Measurements from ENCODE around the gene GRIN3A. TPM values are rescaled to one million over a fixed set of nuclear protein-coding genes. Genes with fewer than 3 reads are reported as not detected.

Gene GRIN3A
- not detected in 2 replicates for total RNA-seq (2014; rRNA removed; shearing (Covaris generic))

GRCh38 chr9:101738566-101739183 is at the start of gene GRIN3A:
Gene GRIN3A, minus strand, starts transcription at chr9:101738647. Its CDS starts 668 bp downstream, at chr9:101737979.
- no peaks in the 10 kb centered on the region for H3K36me3 ChIP-seq
- no peak within 1 kb of the TSS for H3K4me3 ChIP-seq
- no peak within 1 kb of the TSS for H3K27ac ChIP-seq
- no peaks in the 10 kb centered on the region for H3K9me3 ChIP-seq (replicated peaks)
- H3K4me1 ChIP-seq (replicated peaks), result no peaks in the 10 kb centered on the region
- no peak for DNase-seq (ENCODE audit: low read depth in 1 of 2, low spot score in 2 of 2)
- H3K27me3 ChIP-seq (replicated peaks), result peaks cover 54% of the 10 kb centered on the region

DNA sequence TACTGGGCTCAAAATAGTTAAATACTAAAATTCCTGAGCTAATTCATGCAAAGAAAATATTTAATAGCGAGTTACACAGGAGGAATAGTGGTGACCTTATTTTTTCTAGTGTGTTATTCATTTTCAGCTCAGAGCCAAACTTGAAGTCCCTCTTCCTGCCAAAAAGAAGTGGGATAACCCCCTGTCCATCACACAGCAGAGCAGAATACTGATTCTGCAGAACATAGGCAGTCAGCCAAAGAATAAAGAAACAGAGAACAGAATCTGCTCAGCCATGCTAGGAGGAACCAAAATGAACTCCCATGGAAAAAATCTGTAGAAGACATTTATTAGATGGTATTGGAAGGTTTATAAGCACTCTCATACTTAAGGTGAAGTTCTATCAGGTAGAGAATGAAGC is 49.4 kb upstream of the GRIN3A start:
- DNase-seq (ENCODE audit: low read depth in 1 of 2, low spot score in 2 of 2), result no peak
- H3K4me1 ChIP-seq (replicated peaks), result no peaks in the 10 kb centered on the region
- no peaks in the 10 kb centered on the region for H3K27me3 ChIP-seq (replicated peaks)
- no peaks in the 10 kb centered on the region for H3K36me3 ChIP-seq
- no peak overlapping the region for H3K4me3 ChIP-seq
- no peaks in the 10 kb centered on the region for H3K9me3 ChIP-seq (replicated peaks)
- no peak overlapping the region for H3K27ac ChIP-seq

DNA sequence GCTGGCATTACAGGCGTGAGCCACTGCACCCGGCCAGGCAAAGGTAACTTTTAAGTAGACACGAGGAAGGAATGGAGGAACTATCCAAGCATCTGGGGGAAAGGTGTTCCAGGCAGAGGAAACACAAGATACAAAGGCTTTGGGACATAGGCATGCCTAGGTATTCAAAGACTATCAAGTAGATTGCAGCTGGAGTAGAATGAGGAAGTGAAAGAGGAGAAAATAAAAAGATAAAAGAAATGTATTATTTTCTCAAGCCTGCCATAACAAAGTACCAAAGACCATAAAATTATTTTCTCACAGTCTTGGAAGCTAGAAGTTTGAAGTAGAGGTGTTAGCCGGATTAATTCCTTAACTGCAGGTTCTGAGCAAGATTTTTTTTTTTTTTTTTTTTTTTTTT is 39.9 kb upstream of the GRIN3A start:
- H3K4me1 ChIP-seq (replicated peaks), result no peaks in the 10 kb centered on the region
- H3K4me3 ChIP-seq, result no peak overlapping the region
- no peaks in the 10 kb centered on the region for H3K36me3 ChIP-seq
- H3K27me3 ChIP-seq (replicated peaks), result no peaks in the 10 kb centered on the region
- DNase-seq (ENCODE audit: low read depth in 1 of 2, low spot score in 2 of 2), result no peak
- no peaks in the 10 kb centered on the region for H3K9me3 ChIP-seq (replicated peaks)
- H3K27ac ChIP-seq, result no peak overlapping the region

GRCh38 chr9:101764472-101764871 is 26.0 kb upstream of the GRIN3A start:
- Histone ChIP-seq H3K27ac (no peak overlapping the region), H3K4me1 (replicated peaks) (no peaks in the 10 kb centered on the region), H3K27me3 (replicated peaks) (0 out of 2 replicates have a peak, but pooled peaks cover 2% of the 10 kb centered on the region), H3K4me3 (no peak overlapping the region), H3K9me3 (replicated peaks) (no peaks in the 10 kb centered on the region), H3K36me3 (no peaks in the 10 kb centered on the region)
- no peak for DNase-seq (ENCODE audit: low read depth in 1 of 2, low spot score in 2 of 2)

- no peak for DNase-seq (ENCODE audit: low read depth in 1 of 2, low spot score in 2 of 2)
- Histone ChIP-seq H3K4me3 (no peak overlapping the region), H3K9me3 (replicated peaks) (no peaks in the 10 kb centered on the region), H3K4me1 (replicated peaks) (no peaks in the 10 kb centered on the region), H3K27ac (no peak overlapping the region), H3K36me3 (no peaks in the 10 kb centered on the region), H3K27me3 (replicated peaks) (no peaks in the 10 kb centered on the region)
Observed at GRCh38 chr9:101758304-101758930, 20.0 kb upstream of the GRIN3A start.

- H3K27me3 ChIP-seq (replicated peaks), result no peaks in the 10 kb centered on the region; the same call in 1 of the 2 replicates
- no peaks in the 10 kb centered on the region for H3K36me3 ChIP-seq
- H3K4me3 ChIP-seq, result no peak overlapping the region
- no peak overlapping the region for H3K27ac ChIP-seq
- DNase-seq (ENCODE audit: low read depth in 1 of 2, low spot score in 2 of 2), result no peak
- H3K9me3 ChIP-seq (replicated peaks), result no peaks in the 10 kb centered on the region
- H3K4me1 ChIP-seq (replicated peaks), result no peaks in the 10 kb centered on the region
Observed at GRCh38 chr9:101753716-101754115, 15.3 kb upstream of the GRIN3A start.

DNA sequence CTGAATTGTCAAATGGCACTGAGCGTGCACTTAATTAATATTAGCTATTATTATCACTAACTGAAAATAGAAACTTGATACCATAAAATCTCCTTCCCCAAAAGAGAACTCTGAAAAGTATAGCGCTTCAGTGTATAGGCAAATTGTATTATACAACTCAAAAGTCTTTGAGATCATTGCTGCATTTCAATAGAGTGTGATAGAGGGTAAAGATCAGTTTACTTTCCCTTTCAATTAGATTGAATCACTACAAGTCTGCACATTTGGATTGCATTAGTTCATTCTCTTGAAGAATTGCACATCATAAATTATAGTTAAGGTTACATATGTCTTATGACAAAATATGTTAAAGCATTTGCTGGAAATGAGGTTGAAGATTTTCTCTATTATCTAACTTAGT is 13.4 kb upstream of the GRIN3A start:
- H3K36me3 ChIP-seq, result no peaks in the 10 kb centered on the region
- no peak overlapping the region for H3K27ac ChIP-seq
- no peak for DNase-seq (ENCODE audit: low read depth in 1 of 2, low spot score in 2 of 2)
- H3K9me3 ChIP-seq (replicated peaks), result no peaks in the 10 kb centered on the region
- no peaks in the 10 kb centered on the region for H3K4me1 ChIP-seq (replicated peaks)
- H3K4me3 ChIP-seq, result no peak overlapping the region
- H3K27me3 ChIP-seq (replicated peaks), result no peaks in the 10 kb centered on the region; the same call in 1 of the 2 replicates

DNA sequence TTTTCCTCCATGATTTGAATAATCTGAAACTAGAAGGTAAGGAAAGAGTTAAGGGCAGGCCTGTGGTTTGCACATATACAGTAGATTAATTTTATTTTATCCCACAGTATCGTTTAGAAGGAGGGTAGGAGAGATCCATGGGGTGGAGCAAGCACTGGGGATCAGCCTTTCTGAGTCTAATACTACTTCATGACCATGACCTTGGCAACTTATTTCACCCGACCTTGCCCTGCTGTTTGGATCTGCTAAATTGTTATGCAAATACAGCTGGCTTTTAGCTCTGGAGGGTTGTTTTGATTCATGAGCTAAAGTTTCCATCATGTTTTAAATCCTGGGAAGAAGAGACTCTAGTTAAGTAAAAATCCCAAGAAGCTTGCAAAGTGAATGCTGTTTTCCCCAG is 864 bp upstream of the GRIN3A start:
- H3K36me3 ChIP-seq, result no peaks in the 10 kb centered on the region
- no peak for DNase-seq (ENCODE audit: low read depth in 1 of 2, low spot score in 2 of 2)
- peaks cover 50% of the 10 kb centered on the region for H3K27me3 ChIP-seq (replicated peaks)
- H3K9me3 ChIP-seq (replicated peaks), result no peaks in the 10 kb centered on the region
- H3K4me3 ChIP-seq, result no peak overlapping the region
- no peak overlapping the region for H3K27ac ChIP-seq
- no peaks in the 10 kb centered on the region for H3K4me1 ChIP-seq (replicated peaks)

- Histone ChIP-seq H3K4me1 (replicated peaks) (no peaks in the 10 kb centered on the region), H3K36me3 (no peaks in the 10 kb centered on the region), H3K27me3 (replicated peaks) (peaks cover 57% of the 10 kb centered on the region), H3K27ac (no peak overlapping the region), H3K9me3 (replicated peaks) (no peaks in the 10 kb centered on the region), H3K4me3 (no peak overlapping the region)
- DNase-seq (ENCODE audit: low read depth in 1 of 2, low spot score in 2 of 2), result no peak
Observed at GRCh38 chr9:101737705-101738565, 512 bp downstream of the GRIN3A start.

DNA sequence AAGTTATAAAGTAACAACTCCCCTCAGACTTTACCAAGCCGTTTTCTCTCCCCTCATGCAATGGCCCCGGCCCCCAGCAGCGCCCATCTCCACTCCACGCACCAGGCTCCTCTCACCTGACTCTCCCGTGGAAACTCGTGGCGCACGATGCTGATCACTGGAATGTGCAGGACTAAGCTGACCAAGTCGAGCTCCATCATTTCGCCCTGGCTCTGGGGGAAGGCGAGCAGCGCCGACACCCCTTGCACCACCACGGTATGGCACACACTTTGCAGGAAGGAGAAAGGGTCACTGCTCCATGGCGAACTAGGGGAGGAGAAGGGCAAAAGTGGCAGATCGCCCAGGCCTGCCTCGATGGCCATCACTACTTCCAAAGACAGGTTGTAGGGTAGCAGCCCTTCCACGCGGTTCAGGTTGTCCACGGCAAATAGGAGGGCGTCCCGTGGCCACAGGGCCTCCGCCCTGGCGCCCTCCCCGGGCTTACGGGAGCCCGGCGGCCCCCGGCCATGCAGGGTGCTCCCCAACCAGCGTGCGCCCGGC is 1.2 kb downstream of the GRIN3A start:
- Histone ChIP-seq H3K4me1 (replicated peaks) (no peaks in the 10 kb centered on the region), H3K4me3 (no peak overlapping the region), H3K27me3 (replicated peaks) (peaks cover 57% of the 10 kb centered on the region), H3K36me3 (no peaks in the 10 kb centered on the region), H3K27ac (no peak overlapping the region), H3K9me3 (replicated peaks) (no peaks in the 10 kb centered on the region)
- no peak for DNase-seq (ENCODE audit: low read depth in 1 of 2, low spot score in 2 of 2)

DNA sequence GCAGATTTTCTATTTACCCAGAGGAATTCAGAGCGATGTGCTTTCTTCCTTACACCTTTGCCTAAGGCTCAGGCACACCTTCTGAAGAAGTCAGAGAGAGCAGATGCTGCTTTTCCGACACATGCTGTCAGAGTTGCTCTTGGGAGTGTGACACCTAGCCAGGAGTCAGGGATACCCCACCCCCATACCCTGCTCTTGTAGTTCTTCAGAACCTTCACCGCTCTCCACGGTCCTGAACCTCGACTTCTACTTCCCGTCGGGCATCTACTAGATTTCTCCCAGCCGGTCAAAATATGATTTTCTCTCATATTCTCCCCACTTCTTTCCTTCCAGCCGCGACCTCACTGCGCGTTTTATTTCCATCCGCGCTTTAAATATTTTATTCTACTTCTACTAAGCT is 1.7 kb downstream of the GRIN3A start:
- Histone ChIP-seq H3K4me3 (no peak overlapping the region), H3K27me3 (replicated peaks) (peaks cover 57% of the 10 kb centered on the region)

DNA sequence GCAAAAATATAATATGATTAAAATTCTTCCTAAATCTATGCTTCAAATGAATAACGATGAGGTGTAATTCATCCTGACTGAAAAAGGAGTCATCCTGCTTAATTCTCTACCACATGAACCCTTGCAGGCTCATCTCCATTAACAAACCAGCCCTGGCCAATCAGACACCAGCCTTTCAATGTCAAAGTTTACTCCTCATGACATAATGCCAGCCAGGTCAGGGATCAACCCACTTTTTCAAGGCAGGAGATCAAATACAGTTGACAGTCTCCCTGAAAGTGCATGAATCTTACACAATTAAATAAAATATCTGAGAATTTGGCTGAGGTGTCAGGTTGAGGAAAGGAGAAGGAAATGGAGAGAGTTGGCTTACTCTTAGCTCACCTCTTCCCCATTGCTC is 7.0 kb downstream of the GRIN3A start:
- no peak overlapping the region for H3K27ac ChIP-seq
- H3K27me3 ChIP-seq (replicated peaks), result peaks cover 22% of the 10 kb centered on the region
- no peaks in the 10 kb centered on the region for H3K36me3 ChIP-seq
- H3K9me3 ChIP-seq (replicated peaks), result no peaks in the 10 kb centered on the region
- H3K4me1 ChIP-seq (replicated peaks), result no peaks in the 10 kb centered on the region
- no peak overlapping the region for H3K4me3 ChIP-seq
- no peak for DNase-seq (ENCODE audit: low read depth in 1 of 2, low spot score in 2 of 2)

More for the DNA sequence above, 1.7 kb downstream of the GRIN3A start:
- Histone ChIP-seq H3K36me3 (no peaks in the 10 kb centered on the region), H3K9me3 (replicated peaks) (no peaks in the 10 kb centered on the region), H3K4me1 (replicated peaks) (no peaks in the 10 kb centered on the region), H3K27ac (no peak overlapping the region)
- no peak for DNase-seq (ENCODE audit: low read depth in 1 of 2, low spot score in 2 of 2)

- H3K27ac ChIP-seq, result no peak overlapping the region
- H3K4me3 ChIP-seq, result no peak overlapping the region
- no peaks in the 10 kb centered on the region; the same call in 1 of the 2 replicates for H3K27me3 ChIP-seq (replicated peaks)
- no peaks in the 10 kb centered on the region for H3K9me3 ChIP-seq (replicated peaks)
- H3K36me3 ChIP-seq, result no peaks in the 10 kb centered on the region
- H3K4me1 ChIP-seq (replicated peaks), result no peaks in the 10 kb centered on the region
- DNase-seq (ENCODE audit: low read depth in 1 of 2, low spot score in 2 of 2), result no peak
Observed at GRCh38 chr9:101727612-101728524, 10.6 kb downstream of the GRIN3A start.
